PC-9 (cell line): ENCODE measurements around the gene EXOC4.

Source experiments
- CTCF ChIP-seq: fragments of 200-600 bp; sonication (generic); conservative IDR thresholded peaks from 2 replicates; pipeline ENCODE4 v1.6.1; 2017; ENCODE audit warnings: mixed run types, antibody characterized with exemption, mild to moderate bottlenecking, moderate library complexity
- EZH2 ChIP-seq: fragments of 200-600 bp; sonication (generic); IDR thresholded peaks from 2 replicates; pipeline ENCODE4 v1.8.0; 2017; ENCODE audit warnings: antibody characterized with exemption, low read depth

GRCh38 chr7:133778472-133778871 is 525.6 kb downstream of the EXOC4 start:
- TF ChIP-seq CTCF (no peak), EZH2 (no peak)
